ENCODE results near the gene CSNK2A3. TPM values are rescaled to one million over a fixed set of nuclear protein-coding genes. Genes with fewer than 3 reads are reported as not detected.

The CSNK2A3 gene
- total RNA-seq, 1 experiment from 2014 or later, result 1.6 TPM

GRCh38 chr11:11302565-11302964, 50.5 kb downstream of the CSNK2A3 start:
- H2AFZ ChIP-seq, result no peak overlapping the region
- H3K27ac ChIP-seq, result no peak overlapping the region
- no peaks in the 10 kb centered on the region for H3K9me2 ChIP-seq (ENCODE audit: insufficient read depth)
- TF ChIP-seq CTCF (conservative IDR thresholded peaks at IDR 0.05) (no peak), EZH2 (IDR thresholded peaks at IDR 0.05; ENCODE audit: low read depth) (no peak)
- no peak overlapping the region for H3K4me3 ChIP-seq
- intact Hi-C loops (cut with micrococcal nuclease; ENCODE audit: unreplicated experiment), result no loop called here
- H3K9me3 ChIP-seq (ENCODE audit: insufficient read depth, low read depth), result no peaks in the 10 kb centered on the region
- H4K20me1 ChIP-seq (ENCODE audit: insufficient read depth), result no peaks in the 10 kb centered on the region
- H3K36me3 ChIP-seq (ENCODE audit: low read depth), result no peaks in the 10 kb centered on the region
- H3K4me2 ChIP-seq, result no peak overlapping the region
- CTCF ChIA-PET, result no interaction called here
- BruUV-seq (replicated peaks), result no TSS peak
- no peaks in the 10 kb centered on the region for H3F3A ChIP-seq (ENCODE audit: insufficient read depth, low read depth)
- H3K4me1 ChIP-seq (replicated peaks; ENCODE audit: insufficient read depth), result no peaks in the 10 kb centered on the region
- H3K27me3 ChIP-seq (ENCODE audit: insufficient read depth, low read depth), result peaks cover 53% of the 10 kb centered on the region
- no peaks in the 10 kb centered on the region for H3K79me2 ChIP-seq (ENCODE audit: low read depth)
- POLR2A ChIA-PET (ENCODE audit: unreplicated experiment), result no interaction called here
- no peak for DNase-seq

Measured in PC-9 (cell line).